ENCODE results near the gene TFAM.
"Not testable (repeated sequence)": the region's sequence is repeated elsewhere in the genome, so short reads cannot be mapped to it uniquely, and the experiment has no call there.

TFAM gene

GRCh38 chr10:58372607-58373441 is 12.4 kb upstream of the TFAM start:
- DNase-seq (ENCODE audit: low spot score): no peak

GRCh38 chr10:58373442-58373827 is 11.8 kb upstream of the TFAM start:
- DNase-seq (ENCODE audit: low spot score): no peak

GRCh38 chr10:58382489-58382995 is 2.7 kb upstream of the TFAM start:
- no peak for DNase-seq (ENCODE audit: low spot score)

GRCh38 chr10:58384095-58384494 is 1.1 kb upstream of the TFAM start:
- DNase-seq (ENCODE audit: low spot score): peak; percentile 22

GRCh38 chr10:58384544-58384998 is 639 bp upstream of the TFAM start:
- DNase-seq (ENCODE audit: low spot score): no peak

- peak; percentile 8 for DNase-seq (ENCODE audit: low spot score)
Measured at GRCh38 chr10:58385784-58386112, 538 bp downstream of the TFAM start.

GRCh38 chr10:58389024-58389423 is 3.8 kb downstream of the TFAM start:
- DNase-seq (ENCODE audit: low spot score): no peak

GRCh38 chr10:58393317-58393716 is 8.1 kb downstream of the TFAM start:
- DNase-seq (ENCODE audit: low spot score): no peak

GRCh38 chr10:58394471-58394870 is 9.3 kb downstream of the TFAM start:
- no peak for DNase-seq (ENCODE audit: low spot score)

- DNase-seq (ENCODE audit: low spot score): no peak
Measured at GRCh38 chr10:58396057-58396456, 10.8 kb downstream of the TFAM start.

- no peak for DNase-seq (ENCODE audit: low spot score)
Measured at GRCh38 chr10:58397830-58398229, 12.6 kb downstream of the TFAM start.

GRCh38 chr10:58399410-58399809 is 14.2 kb downstream of the TFAM start:
- no peak for DNase-seq (ENCODE audit: low spot score)

- DNase-seq (ENCODE audit: low spot score): no peak
Measured at GRCh38 chr10:58400609-58401008, 15.4 kb downstream of the TFAM start.

- no peak for DNase-seq (ENCODE audit: low spot score)
Measured at GRCh38 chr10:58404001-58404400, 18.8 kb downstream of the TFAM start.

GRCh38 chr10:58409956-58410610 is 24.9 kb downstream of the TFAM start:
- DNase-seq (ENCODE audit: low spot score): no peak

GRCh38 chr10:58412502-58412961 is 27.3 kb downstream of the TFAM start:
- DNase-seq (ENCODE audit: low spot score): no peak

GRCh38 chr10:58414270-58415041 is 29.2 kb downstream of the TFAM start:
- DNase-seq (ENCODE audit: low spot score): no peak

- no peak for DNase-seq (ENCODE audit: low spot score)
Measured at GRCh38 chr10:58415757-58416156, 30.5 kb downstream of the TFAM start.

- not testable (repeated sequence) for DNase-seq (ENCODE audit: low spot score)
Measured at GRCh38 chr10:58417902-58418301, 32.7 kb downstream of the TFAM start.

- DNase-seq (ENCODE audit: low spot score): no peak
Measured at GRCh38 chr10:58424176-58424575, 39.0 kb downstream of the TFAM start.

- DNase-seq (ENCODE audit: low spot score): not testable (repeated sequence)
Measured at GRCh38 chr10:58428436-58428835, 43.2 kb downstream of the TFAM start.

GRCh38 chr10:58431903-58432302 is 46.7 kb downstream of the TFAM start:
- DNase-seq (ENCODE audit: low spot score): no peak

GRCh38 chr10:58433066-58433465 is 47.9 kb downstream of the TFAM start:
- DNase-seq (ENCODE audit: low spot score): no peak

Measured in CD4-positive, alpha-beta T cell treated with Interleukin-15 for 4 hours (primary cell).